NCI-H1930 (cell line): ENCODE results near the gene RUNDC1.
"Not testable (repeated sequence)": the region's sequence is repeated elsewhere in the genome, so short reads cannot be mapped to it uniquely, and the experiment has no call there.

ENCODE experiments used
- DNase-seq, 2 experiments: peaks; one replicate each; lab custom pipeline; 2025; lab: John Stamatoyannopoulos, UW

RUNDC1 gene

DNA sequence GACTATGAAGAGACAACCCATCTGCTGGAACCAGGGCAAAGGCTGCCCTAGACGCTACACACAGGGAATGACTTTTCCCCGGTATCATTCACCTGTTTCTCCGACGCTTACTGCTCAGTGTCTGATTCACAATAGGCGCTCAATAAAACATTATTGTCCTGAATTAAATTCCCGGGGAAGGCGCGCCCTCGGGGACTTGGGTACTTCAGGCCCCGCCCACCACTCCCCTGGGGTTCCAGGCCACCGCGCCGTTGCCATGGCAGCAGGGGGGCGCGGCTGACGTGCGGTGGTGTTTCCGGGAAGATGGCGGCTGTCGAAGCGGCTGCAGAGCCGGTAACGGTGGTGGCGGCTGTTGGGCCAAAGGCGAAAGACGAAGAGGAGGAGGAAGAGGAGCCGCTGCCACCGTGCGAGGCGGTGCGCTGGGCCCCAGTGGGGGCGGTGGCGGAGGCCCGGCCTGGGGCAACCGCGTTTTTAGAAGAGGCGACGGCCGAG is at the start of gene RUNDC1:
TSS of gene RUNDC1 (plus strand) at position 292 of the 492 bp plus-strand sequence. CDS start at position 304, 12 bp downstream.
- peak; percentile 87 to 91 for DNase-seq

DNA sequence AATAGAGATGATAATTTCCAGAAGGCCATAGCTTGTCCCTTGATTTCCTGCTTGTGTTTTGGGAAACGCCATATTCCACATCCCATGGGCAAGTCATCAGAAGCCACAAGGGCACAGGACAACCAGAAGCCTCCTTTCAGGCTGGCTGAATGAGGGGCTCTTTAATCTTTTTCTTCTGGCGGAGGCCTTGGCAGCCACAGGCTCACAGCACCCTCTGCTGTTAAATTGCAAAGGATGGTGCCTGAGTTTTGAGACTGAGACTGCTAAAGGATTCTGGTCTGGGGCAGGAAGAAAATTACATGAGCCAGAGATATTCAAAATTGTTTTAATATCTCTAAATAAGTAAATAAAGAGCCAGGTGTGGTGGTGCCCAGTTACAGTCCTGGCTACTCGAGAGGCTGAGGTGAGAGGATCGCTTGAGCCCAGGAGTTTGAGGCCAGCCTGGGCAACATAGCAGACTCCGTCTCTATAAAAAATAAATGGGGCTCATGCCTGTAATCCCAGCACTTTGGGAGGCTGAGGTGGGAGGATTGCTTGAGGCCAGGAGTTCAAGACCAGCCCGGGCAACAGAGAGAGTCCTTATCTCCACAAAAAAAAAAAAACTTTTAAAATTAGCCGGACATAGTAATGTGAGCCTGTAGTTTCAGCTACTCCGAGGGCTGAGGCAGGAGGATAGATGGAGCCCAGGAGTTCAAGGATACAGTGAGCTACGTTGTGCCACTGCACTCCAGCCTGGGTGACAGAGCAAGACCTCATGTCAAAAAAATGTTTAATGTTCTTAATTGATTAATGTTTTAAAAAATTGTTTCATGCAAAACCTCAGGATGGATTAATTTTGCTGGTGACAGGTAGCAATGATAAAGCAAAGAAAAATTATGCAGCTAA is 42.4 kb upstream of the RUNDC1 start:
- DNase-seq, result peak; percentile 64 to 66

GRCh38 chr17:42944211-42944610 is 36.2 kb upstream of the RUNDC1 start:
- DNase-seq, result no peak

- DNase-seq, result no peak
Observed at GRCh38 chr17:42946812-42947211, 33.6 kb upstream of the RUNDC1 start.

GRCh38 chr17:42950044-42950783 is 30.2 kb upstream of the RUNDC1 start:
- no peak for DNase-seq

- DNase-seq, result no peak
Observed at GRCh38 chr17:42953669-42954068, 26.7 kb upstream of the RUNDC1 start.

DNA sequence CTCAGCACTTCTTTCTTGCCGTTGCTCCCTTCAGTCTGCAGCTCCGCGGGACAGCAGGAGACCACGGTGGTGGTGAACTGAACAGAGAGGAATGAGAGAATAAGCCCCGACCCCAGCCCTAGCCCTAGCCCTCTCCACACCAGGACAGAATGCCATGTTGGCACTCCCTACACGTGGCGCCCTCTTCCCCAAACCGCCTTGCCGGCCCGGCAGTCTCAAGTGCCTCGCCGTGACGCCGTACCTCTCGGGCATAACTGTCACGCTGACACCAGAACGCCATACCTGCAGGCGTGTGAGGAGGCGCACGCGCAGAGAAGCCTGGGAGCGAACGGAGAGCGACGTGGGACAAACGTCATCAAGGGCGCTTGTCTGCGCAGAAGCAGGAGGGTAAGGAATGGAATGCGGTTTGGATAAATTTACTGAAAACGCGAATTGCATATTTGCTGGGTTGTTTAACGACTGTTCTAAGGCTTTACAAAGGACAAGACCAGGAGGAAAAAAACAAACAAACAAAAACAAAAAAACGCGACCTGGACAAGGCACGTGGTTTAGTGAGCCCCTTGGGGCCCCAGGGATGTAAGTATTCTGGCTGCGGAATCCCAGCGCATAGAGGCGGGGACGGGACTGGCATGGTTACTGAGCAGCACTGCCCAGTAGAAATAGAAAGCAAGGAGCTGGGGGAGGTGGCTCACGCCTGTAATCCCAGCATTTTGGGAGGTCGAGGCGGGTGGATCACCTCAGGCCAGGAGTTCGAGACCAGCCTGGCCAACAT is 16.0 kb upstream of the RUNDC1 start, which contains the start of gene AARSD1:
TSS of gene AARSD1 (minus strand) at position 294 of the 772 bp plus-strand sequence. CDS start at position 280, 14 bp downstream.
- DNase-seq, result peak; percentile 75 to 87

GRCh38 chr17:42967925-42968324 is 12.4 kb upstream of the RUNDC1 start:
- DNase-seq, result no peak

DNA sequence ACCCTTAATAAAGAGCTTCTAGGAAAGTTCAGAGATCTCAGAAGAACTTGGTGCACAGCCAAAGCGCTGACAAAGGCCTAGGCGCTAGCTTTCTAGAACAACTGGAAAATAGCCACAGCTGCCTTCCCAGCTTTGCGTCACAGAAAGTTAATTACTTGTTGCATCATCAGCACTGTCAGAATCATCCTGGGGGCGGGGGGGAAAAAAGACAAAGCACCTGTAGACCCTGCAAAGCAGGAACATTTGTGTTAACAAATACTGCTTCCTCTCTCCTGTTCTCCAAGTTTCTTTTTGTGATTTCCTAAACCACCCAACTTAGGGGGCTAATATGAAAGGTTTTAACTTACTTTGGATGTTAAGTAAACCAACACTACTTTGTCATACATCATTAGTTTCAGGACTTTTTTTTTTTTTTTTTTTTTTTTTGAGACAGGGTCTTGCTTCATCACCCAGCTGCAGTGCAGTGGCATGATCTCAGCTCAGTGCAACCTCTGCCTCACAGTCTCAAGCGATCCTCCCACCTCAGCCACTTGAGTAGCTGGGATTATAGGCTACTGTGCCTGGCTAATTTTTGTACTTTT is 11.3 kb upstream of the RUNDC1 start:
- DNase-seq, result peak in 1 of 2 experiments; percentile 19

- DNase-seq, result no peak
Observed at GRCh38 chr17:42971589-42971988, 8.8 kb upstream of the RUNDC1 start.

DNA sequence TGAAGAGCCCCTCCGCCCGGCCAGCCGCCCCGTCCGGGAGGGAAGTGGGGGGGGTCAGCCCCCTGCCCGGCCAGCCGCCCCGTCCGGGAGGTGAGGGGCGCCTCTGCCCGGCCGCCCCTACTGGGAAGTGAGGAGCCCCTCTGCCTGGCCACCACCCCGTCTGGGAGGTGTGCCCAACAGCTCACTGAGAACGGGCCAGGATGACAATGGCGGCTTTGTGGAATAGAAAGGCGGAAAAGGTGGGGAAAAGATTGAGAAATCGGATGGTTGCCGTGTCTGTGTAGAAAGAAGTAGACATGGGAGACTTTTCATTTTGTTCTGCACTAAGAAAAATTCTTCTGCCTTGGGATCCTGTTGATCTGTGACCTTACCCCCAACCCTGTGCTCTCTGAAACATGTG is 7.0 kb upstream of the RUNDC1 start:
- not testable (repeated sequence) for DNase-seq

DNA sequence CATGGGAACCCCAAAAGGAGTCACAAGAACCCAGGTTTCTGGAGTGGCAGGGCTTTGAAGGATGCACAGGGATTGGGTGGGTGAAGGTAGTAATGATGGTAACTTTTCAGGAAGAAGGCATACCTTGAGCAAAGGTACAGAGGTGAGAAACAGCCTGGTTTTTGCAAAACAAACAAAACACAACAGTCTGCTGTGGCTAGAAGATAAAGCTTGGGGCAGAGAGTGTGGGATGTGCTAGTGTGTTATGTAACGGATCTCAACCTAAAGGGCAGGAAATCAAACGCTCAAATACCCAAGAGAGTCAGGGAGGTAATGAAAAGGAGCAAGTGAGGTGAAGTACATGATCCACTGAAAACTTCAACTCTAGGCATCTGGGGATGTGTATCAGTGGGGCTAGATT is 5.1 kb upstream of the RUNDC1 start:
- no peak for DNase-seq

- DNase-seq, result not testable (repeated sequence)
Observed at GRCh38 chr17:42975701-42976100, 4.7 kb upstream of the RUNDC1 start.

DNA sequence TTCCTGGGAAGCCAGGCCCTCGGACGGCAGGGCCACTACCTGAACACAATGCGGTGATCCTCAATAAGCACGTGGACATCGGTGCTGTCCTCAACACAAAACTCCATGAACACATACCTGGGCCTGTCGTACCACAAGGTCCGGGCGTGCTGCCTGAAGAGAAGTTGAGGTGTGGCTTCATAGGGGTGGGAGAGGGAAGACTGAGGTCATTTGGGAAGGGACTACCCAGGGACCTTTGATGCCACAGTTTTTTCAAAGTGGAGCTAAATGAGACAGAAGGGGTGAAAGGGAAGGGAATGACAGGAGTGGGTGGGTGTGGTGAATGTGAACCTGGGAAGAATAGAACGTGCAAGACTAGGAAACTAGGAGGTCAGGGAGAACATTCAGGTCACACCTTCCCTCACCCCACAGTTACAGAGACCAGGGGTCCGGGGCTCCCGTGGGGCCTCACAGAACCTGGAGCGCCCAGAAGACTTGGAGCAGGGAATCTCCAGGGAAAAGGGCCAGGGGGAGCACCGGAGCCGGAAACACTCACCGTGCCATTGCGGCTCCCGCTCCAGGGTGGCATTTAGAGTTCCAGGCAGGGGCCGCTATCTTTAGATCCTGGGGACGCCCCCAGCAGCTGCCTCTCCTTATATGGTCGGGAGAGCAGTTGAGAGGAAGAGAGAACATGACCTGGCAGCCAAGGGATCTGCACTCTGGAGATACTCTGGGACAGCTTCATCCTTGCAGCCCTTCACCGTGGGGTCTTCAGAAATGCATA is 673 bp upstream of the RUNDC1 start, which contains the start of gene PTGES3L:
TSS of gene PTGES3L (minus strand) at position 570 of the 763 bp plus-strand sequence. CDS start at position 543, 27 bp downstream.
- peak; percentile 39 to 45 for DNase-seq

- DNase-seq, result peak; percentile 24 to 60
Observed at GRCh38 chr17:42980766-42981397, 517 bp downstream of the RUNDC1 start.

DNA sequence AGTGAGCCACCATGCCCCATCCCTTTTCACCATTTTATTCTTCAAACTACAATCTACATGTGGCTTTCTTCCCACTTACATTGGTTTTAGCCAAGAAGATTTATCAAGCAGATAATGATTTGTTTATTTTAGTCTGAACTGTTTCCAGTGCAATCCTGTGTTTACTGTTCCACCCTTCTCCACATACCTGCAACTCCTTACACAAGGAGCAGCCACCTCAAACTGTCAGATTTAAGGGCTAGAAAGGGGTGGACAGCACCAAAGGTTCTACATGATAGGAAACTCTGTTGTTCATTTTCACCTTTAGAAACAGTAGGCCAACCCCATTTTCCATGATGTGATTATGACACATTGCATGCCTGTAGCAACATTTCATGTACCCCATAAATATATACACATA is 1.9 kb downstream of the RUNDC1 start:
- DNase-seq, result no peak

DNA sequence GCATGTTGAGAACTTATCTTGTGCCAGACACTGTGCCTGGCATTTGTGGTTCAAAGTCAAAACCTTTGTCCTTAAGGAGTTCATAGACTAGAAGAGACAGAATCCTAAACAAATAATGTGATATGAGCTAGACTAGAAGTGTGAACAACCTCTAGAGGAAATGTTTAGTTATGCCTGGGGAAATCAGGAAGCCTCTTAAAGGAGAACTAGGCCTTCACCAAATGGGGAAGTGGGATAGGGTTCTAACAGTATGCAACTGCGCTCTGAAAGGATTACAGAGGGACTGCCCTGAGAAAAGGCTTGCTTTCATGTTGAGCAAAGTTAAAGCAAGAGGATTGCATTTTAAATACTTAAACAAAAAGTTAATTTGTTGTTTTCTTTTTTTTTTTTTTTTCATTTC is 4.9 kb downstream of the RUNDC1 start:
- DNase-seq, result no peak

DNA sequence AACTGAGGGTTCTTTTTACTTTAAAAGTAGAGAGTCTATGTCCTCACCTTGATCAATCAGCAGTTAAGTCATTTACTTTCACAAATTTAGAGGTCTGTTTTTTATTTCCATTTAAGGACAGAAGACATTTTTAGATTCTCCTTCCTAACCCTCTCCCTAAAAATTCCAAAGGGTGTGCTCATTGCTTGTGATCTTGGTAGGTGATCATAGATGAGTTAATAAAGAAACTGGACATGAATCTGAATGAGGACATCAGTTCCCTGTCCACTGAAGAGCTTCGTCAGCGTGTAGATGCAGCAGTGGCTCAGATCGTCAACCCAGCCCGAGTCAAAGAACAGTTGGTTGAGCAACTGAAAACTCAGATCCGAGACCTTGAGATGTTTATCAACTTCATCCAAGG is 8.8 kb downstream of the RUNDC1 start:
- no peak for DNase-seq

DNA sequence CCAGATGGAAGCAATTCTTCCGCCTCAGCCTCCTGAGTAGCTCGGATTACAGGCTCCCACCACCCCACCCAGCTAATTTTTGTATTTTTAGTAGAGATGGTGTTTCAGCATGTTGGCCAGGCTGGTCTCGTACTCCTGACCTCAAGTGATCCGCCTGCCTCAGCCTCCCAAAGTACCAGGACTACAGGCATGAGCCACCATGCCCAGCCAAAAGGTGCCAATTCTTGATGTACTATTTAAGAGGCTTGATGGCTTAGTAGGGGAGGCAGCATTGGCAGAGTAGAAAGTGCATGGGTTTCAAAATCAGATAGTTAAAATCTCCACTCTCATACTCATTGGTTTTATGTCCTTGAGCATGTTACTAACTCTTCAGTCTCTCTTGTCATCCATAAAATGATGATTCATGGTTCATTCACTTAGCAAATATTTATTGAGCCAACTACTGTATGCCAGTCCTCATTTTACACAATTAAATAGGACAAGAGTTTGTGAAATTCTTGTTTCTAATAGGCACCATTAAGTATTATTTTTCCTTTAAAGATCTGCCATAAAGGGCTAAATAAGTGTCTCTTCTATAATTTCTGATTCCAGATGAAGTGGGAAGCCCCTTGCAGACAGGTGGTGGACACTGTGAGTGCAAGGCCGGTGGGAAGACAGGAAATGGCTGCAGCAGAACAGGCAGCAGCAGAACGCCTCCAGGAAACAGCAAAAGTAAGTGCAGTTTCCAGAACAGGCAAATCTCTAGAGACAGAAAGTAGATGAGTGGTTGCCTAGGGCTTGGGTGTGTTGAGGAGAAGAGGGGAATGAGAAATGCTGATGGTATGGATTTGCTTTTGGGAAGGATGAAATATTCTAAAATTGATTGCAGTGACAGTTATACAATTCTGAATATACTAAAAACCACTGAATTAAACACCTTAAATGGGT is 9.6 kb downstream of the RUNDC1 start:
- no peak for DNase-seq
